ENCODE results near the gene PTPRD. TPM values are rescaled to one million over a fixed set of nuclear protein-coding genes. Genes with fewer than 3 reads are reported as not detected.

The PTPRD gene
- total RNA-seq, 2 experiments from 2014 or later = not detected

DNA sequence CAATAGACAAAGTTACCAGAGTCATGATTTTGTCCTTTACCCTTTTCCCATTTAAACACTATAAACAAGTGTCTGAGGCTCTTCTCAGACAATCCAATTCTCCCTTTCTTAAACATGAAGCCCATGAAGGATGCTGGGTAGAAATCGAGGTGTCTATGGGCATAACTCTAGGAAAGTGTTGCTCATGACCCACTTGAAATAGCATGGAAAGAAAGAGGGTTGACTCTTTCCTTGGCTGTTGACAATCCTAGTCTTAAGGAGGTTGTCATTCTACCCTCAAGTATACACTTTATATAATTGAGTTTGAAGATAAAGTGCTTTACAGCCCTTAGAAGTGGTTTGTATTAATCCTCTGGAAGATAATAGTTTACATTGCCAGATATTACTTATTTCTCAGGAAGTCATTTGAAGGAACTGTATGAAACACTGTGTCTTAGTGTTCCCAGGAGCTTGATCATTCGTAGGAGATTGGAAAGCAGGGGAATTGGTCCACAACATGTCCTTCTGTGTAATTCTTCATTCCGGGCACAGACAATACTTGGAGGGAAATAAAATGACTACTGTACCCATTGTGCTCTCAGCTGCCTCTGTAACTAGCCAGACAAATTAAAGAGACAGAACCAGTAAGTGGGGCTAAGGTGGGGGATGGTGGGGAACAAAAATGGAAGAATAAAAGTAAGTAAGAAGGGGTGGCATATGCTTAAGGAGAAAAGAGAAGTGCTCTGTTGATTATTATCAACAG, 1734.9 kb downstream of the PTPRD start:
- Mint-ChIP-seq H3K9me3 (ENCODE audit: insufficient read depth) (no peaks in the 10 kb centered on the region), H3K4me1 (ENCODE audit: low read depth) (no peaks in the 10 kb centered on the region), H3K36me3 (ENCODE audit: low read depth) (no peaks in the 10 kb centered on the region), H3K4me3 (no peak overlapping the region), H3K27me3 (ENCODE audit: low read depth) (no peaks in the 10 kb centered on the region), H3K27ac (no peak overlapping the region)
- POLR2A ChIA-PET = no interaction called here
- ATAC-seq (no peak), DNase-seq (no peak)
- CTCF ChIA-PET = no interaction called here

DNA sequence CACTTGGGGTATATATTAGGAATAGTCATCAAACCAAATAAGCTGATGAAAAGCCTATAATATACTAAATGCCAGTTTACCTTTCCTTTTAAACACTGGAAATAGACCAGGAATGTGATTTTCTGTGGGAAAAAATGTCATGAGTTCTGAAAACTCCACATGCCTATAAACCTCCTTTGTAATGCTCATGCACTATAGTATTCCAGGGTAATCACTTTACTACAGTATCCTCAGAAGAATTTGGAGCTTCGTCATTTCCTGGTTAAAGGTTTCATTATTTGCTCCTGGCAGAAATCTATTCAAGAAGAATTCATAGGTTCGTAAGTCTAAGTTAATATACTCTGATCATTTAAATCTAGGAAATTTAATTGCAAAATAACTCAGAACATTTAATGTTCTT, 1736.5 kb downstream of the PTPRD start:
- no peak for DNase-seq
- no peaks in the 10 kb centered on the region for H3K27me3 Mint-ChIP-seq (ENCODE audit: low read depth)
- H3K9me3 Mint-ChIP-seq (ENCODE audit: insufficient read depth) = no peaks in the 10 kb centered on the region
- H3K4me3 Mint-ChIP-seq = no peak overlapping the region
- ChIA-PET CTCF (no interaction called here), POLR2A (no interaction called here)
- no peak for ATAC-seq
- H3K4me1 Mint-ChIP-seq (ENCODE audit: low read depth) = no peaks in the 10 kb centered on the region
- H3K36me3 Mint-ChIP-seq (ENCODE audit: low read depth) = no peaks in the 10 kb centered on the region
- no peak overlapping the region for H3K27ac Mint-ChIP-seq

DNA sequence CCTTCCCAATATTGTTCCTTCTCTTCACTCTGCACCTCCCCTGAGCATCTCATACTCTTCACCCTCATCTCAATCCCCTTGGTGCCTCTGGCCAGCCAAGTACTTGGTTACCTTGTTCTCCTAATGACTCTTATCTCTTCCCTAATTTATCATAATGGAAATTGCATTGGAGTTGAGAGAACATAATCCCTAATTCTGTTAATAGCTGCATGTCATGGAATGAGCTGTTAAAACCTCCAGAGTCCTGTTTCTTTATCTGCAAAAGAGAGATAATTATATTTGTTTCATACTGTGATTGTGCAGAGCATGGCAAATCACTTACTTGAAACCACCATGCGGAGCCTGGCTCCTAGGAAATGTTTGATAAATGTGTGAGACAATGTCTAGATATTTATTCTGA, 1738.3 kb downstream of the PTPRD start:
- ChIA-PET POLR2A (no interaction called here), CTCF (no interaction called here)
- H3K4me3 Mint-ChIP-seq = no peak overlapping the region
- H3K27ac Mint-ChIP-seq = no peak overlapping the region
- no peak for ATAC-seq
- no peaks in the 10 kb centered on the region for H3K9me3 Mint-ChIP-seq (ENCODE audit: insufficient read depth)
- H3K36me3 Mint-ChIP-seq (ENCODE audit: low read depth) = no peaks in the 10 kb centered on the region
- no peaks in the 10 kb centered on the region for H3K4me1 Mint-ChIP-seq (ENCODE audit: low read depth)
- no peak for DNase-seq
- H3K27me3 Mint-ChIP-seq (ENCODE audit: low read depth) = no peaks in the 10 kb centered on the region

DNA sequence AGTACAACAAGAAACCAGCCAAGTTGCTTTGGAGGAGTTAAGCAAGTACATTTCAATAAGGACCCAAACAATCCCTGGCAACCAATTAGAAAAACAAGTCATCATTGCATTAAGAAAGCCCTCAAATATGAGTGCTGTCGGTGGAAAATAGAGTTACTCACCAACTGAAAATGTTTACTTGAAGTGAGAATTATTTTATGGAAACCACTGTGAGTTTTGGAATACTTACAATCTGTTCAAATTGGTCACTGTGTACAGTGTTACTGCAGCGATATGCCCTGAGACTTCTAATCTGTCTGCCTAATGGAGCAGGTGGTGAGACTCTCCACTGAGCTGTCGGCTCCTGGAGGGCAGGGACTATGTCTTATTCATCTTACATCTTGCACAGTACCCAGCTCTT, 1740.0 kb downstream of the PTPRD start:
- no peaks in the 10 kb centered on the region for H3K27me3 Mint-ChIP-seq (ENCODE audit: low read depth)
- H3K27ac Mint-ChIP-seq = no peak overlapping the region
- no peak for DNase-seq
- CTCF ChIA-PET = no interaction called here
- POLR2A ChIA-PET = no interaction called here
- H3K9me3 Mint-ChIP-seq (ENCODE audit: insufficient read depth) = no peaks in the 10 kb centered on the region
- no peak for ATAC-seq
- H3K4me3 Mint-ChIP-seq = no peak overlapping the region
- H3K36me3 Mint-ChIP-seq (ENCODE audit: low read depth) = no peaks in the 10 kb centered on the region
- H3K4me1 Mint-ChIP-seq (ENCODE audit: low read depth) = no peaks in the 10 kb centered on the region

DNA sequence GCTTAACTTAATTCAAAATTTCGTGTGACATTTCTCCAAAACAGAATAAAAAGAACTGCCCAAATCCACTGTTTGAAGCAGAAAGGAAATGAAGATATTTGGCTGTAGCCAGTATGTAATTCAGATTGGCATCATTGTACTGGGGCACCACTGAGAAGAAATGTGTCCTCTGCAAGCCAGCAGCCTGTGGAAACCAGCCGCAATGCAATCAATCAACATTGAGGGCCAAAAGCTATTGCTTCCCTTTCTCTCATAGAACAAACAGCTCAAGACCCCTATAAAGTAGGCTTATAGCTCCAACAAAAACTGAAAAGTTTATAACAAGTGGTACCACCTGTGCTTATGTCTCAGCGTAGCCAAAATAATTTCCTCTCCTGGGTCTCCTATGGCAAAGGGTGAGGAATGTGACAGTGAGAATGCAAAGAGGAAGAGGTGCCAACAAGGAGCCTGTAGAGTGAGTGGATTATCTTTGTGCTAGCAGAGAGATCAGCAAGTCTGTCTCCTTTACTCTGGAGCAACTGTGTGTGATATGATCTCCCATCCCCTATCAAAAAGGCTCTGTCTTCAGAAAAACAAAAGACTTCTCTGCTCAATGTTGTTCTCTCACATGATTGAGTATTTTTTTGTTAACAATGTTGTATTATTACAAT, 1740.9 kb downstream of the PTPRD start:
- no peak overlapping the region for H3K27ac Mint-ChIP-seq
- H3K36me3 Mint-ChIP-seq (ENCODE audit: low read depth) = no peaks in the 10 kb centered on the region
- POLR2A ChIA-PET = no interaction called here
- H3K4me1 Mint-ChIP-seq (ENCODE audit: low read depth) = no peaks in the 10 kb centered on the region
- H3K4me3 Mint-ChIP-seq = no peak overlapping the region
- H3K27me3 Mint-ChIP-seq (ENCODE audit: low read depth) = no peaks in the 10 kb centered on the region
- ATAC-seq (no peak), DNase-seq (no peak)
- H3K9me3 Mint-ChIP-seq (ENCODE audit: insufficient read depth) = no peaks in the 10 kb centered on the region
- CTCF ChIA-PET = no interaction called here

DNA sequence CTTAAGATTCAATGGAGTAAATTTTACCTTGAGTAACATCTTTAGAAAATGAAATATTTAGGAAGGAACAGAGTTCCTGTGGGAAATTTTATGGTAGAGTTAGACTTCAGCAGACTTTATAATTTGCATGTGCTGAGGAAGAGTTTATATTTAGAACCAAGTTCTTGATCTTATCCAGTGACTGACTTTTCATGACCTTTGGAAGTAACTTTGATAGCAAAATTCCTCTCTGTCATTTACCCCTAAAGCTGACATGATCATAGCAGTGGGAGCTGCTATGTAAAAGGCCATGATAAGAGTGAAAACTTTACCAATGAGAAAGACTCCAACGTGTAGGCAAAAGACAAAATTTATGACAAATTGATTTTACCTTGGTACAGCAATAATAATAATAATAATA, 1741.4 kb downstream of the PTPRD start:
- CTCF ChIA-PET = no interaction called here
- no peak for DNase-seq
- no peaks in the 10 kb centered on the region for H3K4me1 Mint-ChIP-seq (ENCODE audit: low read depth)
- POLR2A ChIA-PET = no interaction called here
- no peak for ATAC-seq
- H3K36me3 Mint-ChIP-seq (ENCODE audit: low read depth) = no peaks in the 10 kb centered on the region
- H3K9me3 Mint-ChIP-seq (ENCODE audit: insufficient read depth) = no peaks in the 10 kb centered on the region
- no peak overlapping the region for H3K27ac Mint-ChIP-seq
- no peak overlapping the region for H3K4me3 Mint-ChIP-seq
- no peaks in the 10 kb centered on the region for H3K27me3 Mint-ChIP-seq (ENCODE audit: low read depth)

DNA sequence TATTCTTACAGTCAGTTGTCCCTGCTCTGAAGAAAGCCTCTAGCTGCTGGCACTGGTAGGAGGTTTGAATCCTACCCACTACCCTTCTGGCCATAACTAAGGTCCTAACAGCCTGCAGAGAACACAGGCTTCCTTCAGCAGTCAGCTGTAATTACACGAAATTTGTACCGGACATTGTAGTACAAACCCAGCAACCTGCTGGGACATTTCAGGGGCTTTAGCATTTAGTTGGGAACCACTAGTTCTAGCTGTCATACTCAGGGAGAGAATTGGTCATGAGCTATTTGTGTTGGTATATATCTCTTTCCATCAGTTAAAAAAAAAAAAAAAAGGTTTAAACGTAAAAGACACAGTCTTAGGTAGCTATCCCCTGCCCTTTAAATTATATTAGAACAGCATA, 1743.0 kb downstream of the PTPRD start:
- Mint-ChIP-seq H3K27me3 (ENCODE audit: low read depth) (peaks cover 2% of the 10 kb centered on the region), H3K36me3 (ENCODE audit: low read depth) (no peaks in the 10 kb centered on the region), H3K27ac (no peak overlapping the region), H3K9me3 (ENCODE audit: insufficient read depth) (no peaks in the 10 kb centered on the region), H3K4me3 (no peak overlapping the region), H3K4me1 (ENCODE audit: low read depth) (no peaks in the 10 kb centered on the region)
- ChIA-PET CTCF (no interaction called here), POLR2A (no interaction called here)
- ATAC-seq (no peak), DNase-seq (no peak)

DNA sequence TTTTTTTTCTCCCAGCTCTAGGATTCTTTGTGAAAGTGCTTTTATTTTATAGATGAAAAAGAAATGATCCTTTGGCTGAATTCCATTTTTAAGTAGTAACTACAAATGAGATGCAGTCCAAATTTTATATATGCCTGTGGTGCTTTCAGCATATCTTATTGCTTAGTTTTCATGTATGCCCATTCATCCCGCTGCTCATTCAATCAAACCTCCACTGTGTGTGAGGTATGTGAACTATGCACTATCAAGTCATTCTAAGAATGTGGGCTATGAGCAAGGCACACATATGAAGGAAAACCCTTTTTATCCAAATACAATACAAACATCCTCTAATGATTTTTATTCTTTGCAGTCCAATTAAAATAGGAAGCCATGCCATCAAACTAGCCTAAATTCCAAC, 1744.2 kb downstream of the PTPRD start:
- Mint-ChIP-seq H3K9me3 (ENCODE audit: insufficient read depth) (no peaks in the 10 kb centered on the region), H3K4me1 (ENCODE audit: low read depth) (no peaks in the 10 kb centered on the region), H3K36me3 (ENCODE audit: low read depth) (no peaks in the 10 kb centered on the region), H3K27me3 (ENCODE audit: low read depth) (peaks cover 2% of the 10 kb centered on the region), H3K4me3 (no peak overlapping the region), H3K27ac (no peak overlapping the region)
- POLR2A ChIA-PET = no interaction called here
- no peak for DNase-seq
- CTCF ChIA-PET = no interaction called here
- ATAC-seq = no peak

DNA sequence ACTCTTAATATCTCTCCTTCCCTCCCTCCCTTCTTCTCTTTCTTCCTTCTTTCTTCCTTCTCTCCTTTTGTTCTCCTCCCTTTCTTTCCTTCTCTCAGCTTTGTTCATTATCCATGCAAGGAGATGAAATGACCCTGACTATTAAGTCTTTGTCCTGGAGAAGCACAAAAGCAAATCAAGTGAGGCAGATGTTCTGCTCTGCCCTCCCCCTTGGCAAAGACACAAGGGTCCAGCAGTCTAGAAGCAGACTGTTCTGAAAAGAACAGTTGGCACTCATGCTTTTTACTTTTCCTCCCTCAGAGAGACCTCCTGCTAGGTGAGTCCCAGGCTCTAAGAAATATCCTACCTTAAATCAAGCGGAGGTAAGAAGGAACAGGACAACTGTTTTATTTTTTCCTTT, 1745.7 kb downstream of the PTPRD start:
- Mint-ChIP-seq H3K4me3 (no peak overlapping the region), H3K4me1 (ENCODE audit: low read depth) (no peaks in the 10 kb centered on the region), H3K27ac (no peak overlapping the region), H3K27me3 (ENCODE audit: low read depth) (peaks cover 2% of the 10 kb centered on the region), H3K9me3 (ENCODE audit: insufficient read depth) (no peaks in the 10 kb centered on the region), H3K36me3 (ENCODE audit: low read depth) (no peaks in the 10 kb centered on the region)
- DNase-seq (no peak), ATAC-seq (no peak)
- ChIA-PET POLR2A (no interaction called here), CTCF (no interaction called here)

DNA sequence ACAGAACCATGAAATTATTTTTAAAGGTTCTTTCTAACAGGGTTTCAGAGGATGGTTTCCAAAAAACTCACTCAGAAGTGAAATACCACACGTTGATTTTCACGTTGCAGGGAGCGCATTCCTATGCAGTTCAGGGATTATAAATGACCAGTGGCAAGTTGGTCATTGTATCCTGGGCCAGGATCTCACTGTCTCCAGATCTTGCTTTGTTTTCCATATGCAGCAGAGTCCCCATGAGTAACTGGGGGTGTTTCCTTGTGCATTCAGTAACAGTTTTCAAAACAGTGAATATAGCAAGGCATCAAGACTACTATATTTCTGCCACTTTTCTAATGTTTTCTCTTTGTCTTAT, 1748.3 kb downstream of the PTPRD start:
- Mint-ChIP-seq H3K4me1 (ENCODE audit: low read depth) (no peaks in the 10 kb centered on the region), H3K36me3 (ENCODE audit: low read depth) (no peaks in the 10 kb centered on the region), H3K27me3 (ENCODE audit: low read depth) (peaks cover 6% of the 10 kb centered on the region), H3K4me3 (no peak overlapping the region), H3K9me3 (ENCODE audit: insufficient read depth) (no peaks in the 10 kb centered on the region), H3K27ac (no peak overlapping the region)
- DNase-seq (no peak), ATAC-seq (no peak)
- ChIA-PET CTCF (no interaction called here), POLR2A (no interaction called here)

DNA sequence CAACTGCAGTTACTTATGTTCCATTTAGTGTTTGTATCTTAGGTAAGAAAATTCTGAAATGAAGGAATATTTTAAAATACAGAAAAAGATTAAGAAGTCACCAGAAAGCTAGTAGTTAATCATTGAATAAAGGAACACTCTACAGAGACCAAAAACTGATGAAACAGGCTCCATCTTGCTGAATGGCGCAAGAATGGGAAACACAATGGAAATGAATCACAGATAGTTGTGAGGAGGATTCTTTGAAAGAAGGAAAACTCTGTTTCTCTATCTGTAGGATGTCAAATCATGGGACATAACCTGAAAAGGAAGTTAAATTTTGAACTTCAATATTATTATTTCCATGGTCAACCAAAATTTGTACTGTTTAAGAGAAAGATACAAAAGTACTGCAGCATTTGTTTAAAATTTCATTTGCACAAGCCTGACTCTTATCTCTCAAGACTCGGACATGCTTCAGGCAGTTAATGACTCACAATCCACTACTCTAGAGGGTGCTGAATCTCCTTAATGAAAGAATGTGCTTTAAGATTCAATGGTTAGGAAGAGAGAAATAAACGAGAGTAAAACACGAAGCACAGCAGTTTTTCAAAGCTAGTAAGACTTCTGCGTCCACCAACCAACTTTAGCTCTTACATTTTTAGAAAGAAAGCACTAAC, 1748.8 kb downstream of the PTPRD start:
- H3K4me3 Mint-ChIP-seq = no peak overlapping the region
- H3K4me1 Mint-ChIP-seq (ENCODE audit: low read depth) = no peaks in the 10 kb centered on the region
- H3K9me3 Mint-ChIP-seq (ENCODE audit: insufficient read depth) = no peaks in the 10 kb centered on the region
- no peaks in the 10 kb centered on the region for H3K36me3 Mint-ChIP-seq (ENCODE audit: low read depth)
- CTCF ChIA-PET = no interaction called here
- peaks cover 11% of the 10 kb centered on the region for H3K27me3 Mint-ChIP-seq (ENCODE audit: low read depth)
- DNase-seq (no peak), ATAC-seq (no peak)
- POLR2A ChIA-PET = no interaction called here
- no peak overlapping the region for H3K27ac Mint-ChIP-seq

DNA sequence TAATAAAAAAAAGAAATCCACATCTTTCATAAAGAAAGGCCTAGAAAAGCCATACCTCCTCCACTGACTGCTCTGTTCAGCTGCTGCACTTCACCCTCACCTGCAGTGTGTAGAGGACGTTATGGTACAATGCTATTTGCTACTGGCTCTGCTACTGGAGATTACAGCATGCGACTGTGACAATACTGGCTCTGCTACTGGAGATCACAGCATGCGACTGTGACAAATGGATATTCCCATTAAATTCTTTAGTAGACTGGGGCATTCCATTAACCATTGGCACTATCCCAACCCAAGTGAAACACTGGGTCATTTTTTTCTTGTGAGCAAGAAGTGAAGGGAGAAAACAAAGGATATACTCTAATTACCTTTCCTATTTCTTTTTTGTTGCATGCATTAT, 1749.7 kb downstream of the PTPRD start:
- Mint-ChIP-seq H3K4me3 (no peak overlapping the region), H3K4me1 (ENCODE audit: low read depth) (no peaks in the 10 kb centered on the region), H3K9me3 (ENCODE audit: insufficient read depth) (no peaks in the 10 kb centered on the region), H3K27ac (no peak overlapping the region), H3K27me3 (ENCODE audit: low read depth) (peaks cover 20% of the 10 kb centered on the region), H3K36me3 (ENCODE audit: low read depth) (no peaks in the 10 kb centered on the region)
- no peak for ATAC-seq
- POLR2A ChIA-PET = no interaction called here
- CTCF ChIA-PET = no interaction called here
- DNase-seq = no peak

DNA sequence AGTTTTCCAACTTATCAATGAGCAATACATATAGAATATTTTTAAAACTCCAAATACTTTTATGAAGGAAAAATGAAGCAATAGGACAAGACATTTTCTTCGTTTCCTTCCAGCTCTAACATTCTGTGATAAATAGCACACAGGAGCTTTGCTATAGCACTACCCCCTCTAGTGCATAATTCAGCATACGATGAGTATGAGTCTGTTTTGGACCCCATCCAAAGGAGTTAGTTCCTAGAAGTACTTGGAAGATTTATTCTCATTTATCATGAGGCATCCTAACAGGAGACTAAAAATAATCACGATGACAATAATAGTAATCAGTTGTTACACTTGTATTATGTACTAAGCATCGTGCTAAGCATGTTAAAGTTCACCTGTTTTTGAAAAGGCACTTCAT, 1751.9 kb downstream of the PTPRD start:
- peaks cover 3% of the 10 kb centered on the region for H3K4me1 Mint-ChIP-seq (ENCODE audit: low read depth)
- H3K27ac Mint-ChIP-seq = no peak overlapping the region
- H3K27me3 Mint-ChIP-seq (ENCODE audit: low read depth) = peaks cover 37% of the 10 kb centered on the region
- CTCF ChIA-PET = interaction anchor here (1.1 kb wide), 1 partner anchor 9 kb away, joined by 3 read pairs; no protein-coding TSS in a partner anchor
- H3K36me3 Mint-ChIP-seq (ENCODE audit: low read depth) = no peaks in the 10 kb centered on the region
- DNase-seq (no peak), ATAC-seq (no peak)
- POLR2A ChIA-PET = no interaction called here
- no peak overlapping the region for H3K4me3 Mint-ChIP-seq
- no peaks in the 10 kb centered on the region for H3K9me3 Mint-ChIP-seq (ENCODE audit: insufficient read depth)

All from activated CD8-positive, alpha-beta T cell treated with anti-CD3 and anti-CD28 coated beads, Interleukin-2, amount 10 ng/mL, durations not matched to agents 7 days and 5 days (primary cell).